HL-60/S4 treated with phorbol 12-myristate 13-acetate at 8.2 ng/mL for 4 days and 3 days (cell line): ENCODE measurements around the gene CFAP91.

Experiments used
- in situ Hi-C: fragments of 300-500 bp; cut with MboI; formaldehyde crosslinking; loops from 2 replicates; pipeline ENCODE4 v1.15.0; 2022; ENCODE audit warnings: low sequenced_read_pairs

Gene CFAP91

GRCh38 chr3:119702530-119703527 lies at the start of gene CFAP91:
Gene CFAP91, plus strand, starts transcription at chr3:119703022. Its CDS starts 77 bp downstream, at chr3:119703099.
- in situ Hi-C loops: no loop called here

- in situ Hi-C loops: no loop called here
Observed at GRCh38 chr3:119653876-119654275, 48.9 kb upstream of the CFAP91 start.

- in situ Hi-C loops: no loop called here
Observed at GRCh38 chr3:119657887-119658702, 44.7 kb upstream of the CFAP91 start.

GRCh38 chr3:119658994-119659393 lies 43.8 kb upstream of the CFAP91 start:
- in situ Hi-C loops: no loop called here

GRCh38 chr3:119659606-119660291 lies 43.1 kb upstream of the CFAP91 start:
- in situ Hi-C loops: no loop called here

GRCh38 chr3:119660474-119661440 lies 42.1 kb upstream of the CFAP91 start, which contains the start of gene POPDC2:
Gene POPDC2, minus strand, starts transcription at chr3:119660589. Its CDS starts 166 bp downstream, at chr3:119660423.
- in situ Hi-C loops: no loop called here

- in situ Hi-C loops: no loop called here
Observed at GRCh38 chr3:119662604-119663373, 40.0 kb upstream of the CFAP91 start.

- in situ Hi-C loops: no loop called here
Observed at GRCh38 chr3:119663885-119664284, 38.9 kb upstream of the CFAP91 start.

GRCh38 chr3:119664370-119664769 lies 38.5 kb upstream of the CFAP91 start:
- in situ Hi-C loops: no loop called here

- in situ Hi-C loops: no loop called here
Observed at GRCh38 chr3:119664850-119665379, 37.9 kb upstream of the CFAP91 start.

- in situ Hi-C loops: no loop called here
Observed at GRCh38 chr3:119665954-119666559, 36.8 kb upstream of the CFAP91 start.

- in situ Hi-C loops: no loop called here
Observed at GRCh38 chr3:119669906-119670570, 32.8 kb upstream of the CFAP91 start.

- in situ Hi-C loops: no loop called here
Observed at GRCh38 chr3:119672776-119673175, 30.0 kb upstream of the CFAP91 start.

- in situ Hi-C loops: no loop called here
Observed at GRCh38 chr3:119673875-119674274, 28.9 kb upstream of the CFAP91 start.

- in situ Hi-C loops: loop anchor here (25.0 kb wide), 1 partner anchor 788 kb away; no protein-coding TSS in a partner anchor
Observed at GRCh38 chr3:119675188-119675874, 27.5 kb upstream of the CFAP91 start.

GRCh38 chr3:119676020-119676419 lies 26.8 kb upstream of the CFAP91 start:
- in situ Hi-C loops: loop anchor here (25.0 kb wide), 1 partner anchor 789 kb away; no protein-coding TSS in a partner anchor
